ENCODE measurements around the gene TMEM126A.

GRCh38 chr11:85664615-85665481, 17.1 kb downstream of the TMEM126A start, which contains the start of gene CREBZF:
- no peak for TF ChIP-seq FOXK2 (IDR thresholded peaks at IDR 0.05)
- TF ChIP-seq NR2F6 (IDR thresholded peaks at IDR 0.05), result no peak; the same call in 1 of the 2 replicates
- 0 out of 2 replicates have a peak, but pooled peaks have one; percentile 5 for TF ChIP-seq NR2F6 (CRISPR knock-in tag; IDR thresholded peaks at IDR 0.05)
- TF ChIP-seq ZNF253 (CRISPR knock-in tag; IDR thresholded peaks at IDR 0.05; ENCODE audit: borderline replicate concordance), result 0 out of 2 replicates have a peak, but pooled peaks have one; percentile 36
- no peak for TF ChIP-seq EZH2 (conservative IDR thresholded peaks at IDR 0.05; ENCODE audit: low read depth, low read length)
- no peak for TF ChIP-seq ZNF335 (CRISPR knock-in tag; IDR thresholded peaks at IDR 0.05)
- TF ChIP-seq ZBTB7A (CRISPR knock-in tag; IDR thresholded peaks at IDR 0.05), result peak; percentile 38; the same call in 1 of the 2 replicates
- TF ChIP-seq REST (IDR thresholded peaks at IDR 0.05; ENCODE audit: borderline replicate concordance in 1 of 2, low read depth in 1 of 2, low read length in 2 of 2), result no peak
- TF ChIP-seq ARHGAP35 (CRISPR knock-in tag; IDR thresholded peaks at IDR 0.05; ENCODE audit: borderline replicate concordance), result 0 out of 2 replicates have a peak, but pooled peaks have one; percentile 61
- TF ChIP-seq MEIS1 (CRISPR knock-in tag; IDR thresholded peaks at IDR 0.05; ENCODE audit: borderline replicate concordance), result 0 out of 2 replicates have a peak, but pooled peaks have one; percentile 44
- TF ChIP-seq LRRFIP1 (CRISPR knock-in tag; conservative IDR thresholded peaks at IDR 0.05), result no peak
- TF ChIP-seq NFKBIZ (CRISPR knock-in tag; IDR thresholded peaks at IDR 0.05), result peak; percentile 56; the same call in 1 of the 2 replicates

Data from HepG2 (cell line).